NCI-H1105 (cell line): ENCODE results near the gene MIER1.
"Not testable (repeated sequence)": the region's sequence is repeated elsewhere in the genome, so short reads cannot be mapped to it uniquely, and the experiment has no call there.

ENCODE experiments used
- DNase-seq: peaks from one replicate; lab custom pipeline; 2025; lab: John Stamatoyannopoulos, UW

MIER1 gene

GRCh38 chr1:66938613-66939012, 13.8 kb downstream of the MIER1 start:
- no peak for DNase-seq

GRCh38 chr1:66940981-66941380, 16.2 kb downstream of the MIER1 start:
- no peak for DNase-seq

- DNase-seq: no peak
Observed at GRCh38 chr1:66943361-66943969, 18.7 kb downstream of the MIER1 start.

- DNase-seq: no peak
Observed at GRCh38 chr1:66944330-66945274, 19.8 kb downstream of the MIER1 start.

GRCh38 chr1:66945316-66945715, 20.5 kb downstream of the MIER1 start:
- DNase-seq: no peak

- DNase-seq: no peak
Observed at GRCh38 chr1:66947267-66947666, 22.5 kb downstream of the MIER1 start.

- DNase-seq: no peak
Observed at GRCh38 chr1:66951513-66951912, 26.7 kb downstream of the MIER1 start.

GRCh38 chr1:66954208-66954607, 29.4 kb downstream of the MIER1 start:
- no peak for DNase-seq

GRCh38 chr1:66957938-66958337, 33.1 kb downstream of the MIER1 start:
- DNase-seq: no peak

- DNase-seq: not testable (repeated sequence)
Observed at GRCh38 chr1:66966188-66966873, 41.5 kb downstream of the MIER1 start.

GRCh38 chr1:66968574-66968973, 43.8 kb downstream of the MIER1 start:
- no peak for DNase-seq

GRCh38 chr1:66978201-66978600, 53.4 kb downstream of the MIER1 start:
- no peak for DNase-seq

- DNase-seq: not testable (repeated sequence)
Observed at GRCh38 chr1:66979621-66980020, 54.8 kb downstream of the MIER1 start.

- DNase-seq: no peak
Observed at GRCh38 chr1:66980745-66981367, 56.1 kb downstream of the MIER1 start.

GRCh38 chr1:66981679-66982078, 56.9 kb downstream of the MIER1 start:
- no peak for DNase-seq

GRCh38 chr1:66982561-66983260, 57.9 kb downstream of the MIER1 start:
- DNase-seq: no peak

GRCh38 chr1:66984491-66984890, 59.7 kb downstream of the MIER1 start:
- no peak for DNase-seq

- DNase-seq: no peak
Observed at GRCh38 chr1:66985835-66986234, 61.0 kb downstream of the MIER1 start.

GRCh38 chr1:66993076-66993475, 68.3 kb downstream of the MIER1 start:
- no peak for DNase-seq

- DNase-seq: peak; percentile 54
Observed at GRCh38 chr1:66996018-66996682, 71.4 kb downstream of the MIER1 start.

- DNase-seq: no peak
Observed at GRCh38 chr1:66998972-66999371, 74.2 kb downstream of the MIER1 start.
